OCI-LY7 (cell line): ENCODE data around the gene GGTA1.

Experiments used
- EZH2phosphoT487 ChIP-seq: fragments of 200-600 bp; sonication (generic); IDR thresholded peaks from 2 replicates; pipeline ENCODE4 v1.6.1; 2018; ENCODE audit warnings: low read depth, borderline replicate concordance, mild to moderate bottlenecking, mixed run types, antibody characterized with exemption, low read length, moderate library complexity, mixed read lengths
- TF ChIP-seq, protein P1 (sequence below): fragments of 200-600 bp; sonication (generic); conservative IDR thresholded peaks from 2 replicates; pipeline ENCODE4 v1.5.1; 2014; ENCODE audit warnings: mild to moderate bottlenecking, antibody characterized with exemption, low read length, moderate library complexity, mixed read lengths

DNA sequence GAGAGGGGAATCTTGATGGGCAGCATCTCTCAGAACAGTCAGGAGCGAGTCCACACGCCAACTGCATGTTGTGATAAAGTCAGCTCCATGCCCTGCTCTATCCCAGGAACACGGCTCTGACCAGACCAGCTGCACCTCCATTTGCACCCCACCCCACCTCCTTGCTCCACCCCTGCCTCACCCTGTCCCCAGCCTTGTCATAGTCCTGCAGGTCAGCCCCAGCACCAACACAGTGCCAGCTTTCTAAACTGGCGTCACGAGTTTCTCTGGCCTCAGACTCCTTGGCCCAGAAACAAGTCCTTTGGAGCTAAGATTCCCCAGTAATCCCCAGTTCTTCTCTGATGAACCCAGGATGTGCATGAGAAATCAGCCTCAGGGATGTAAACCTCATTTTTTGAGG is 23.5 kb downstream of the GGTA1 start:
- TF ChIP-seq, protein P1, sequence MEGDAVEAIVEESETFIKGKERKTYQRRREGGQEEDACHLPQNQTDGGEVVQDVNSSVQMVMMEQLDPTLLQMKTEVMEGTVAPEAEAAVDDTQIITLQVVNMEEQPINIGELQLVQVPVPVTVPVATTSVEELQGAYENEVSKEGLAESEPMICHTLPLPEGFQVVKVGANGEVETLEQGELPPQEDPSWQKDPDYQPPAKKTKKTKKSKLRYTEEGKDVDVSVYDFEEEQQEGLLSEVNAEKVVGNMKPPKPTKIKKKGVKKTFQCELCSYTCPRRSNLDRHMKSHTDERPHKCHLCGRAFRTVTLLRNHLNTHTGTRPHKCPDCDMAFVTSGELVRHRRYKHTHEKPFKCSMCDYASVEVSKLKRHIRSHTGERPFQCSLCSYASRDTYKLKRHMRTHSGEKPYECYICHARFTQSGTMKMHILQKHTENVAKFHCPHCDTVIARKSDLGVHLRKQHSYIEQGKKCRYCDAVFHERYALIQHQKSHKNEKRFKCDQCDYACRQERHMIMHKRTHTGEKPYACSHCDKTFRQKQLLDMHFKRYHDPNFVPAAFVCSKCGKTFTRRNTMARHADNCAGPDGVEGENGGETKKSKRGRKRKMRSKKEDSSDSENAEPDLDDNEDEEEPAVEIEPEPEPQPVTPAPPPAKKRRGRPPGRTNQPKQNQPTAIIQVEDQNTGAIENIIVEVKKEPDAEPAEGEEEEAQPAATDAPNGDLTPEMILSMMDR = no peak
- no peak for TF ChIP-seq EZH2phosphoT487
